Hematopoietic multipotent progenitor cell treated with erythropoietin and hydrocortisone succinate and interleukin-3 and kit ligand, for 4 days (in vitro differentiated cells): Measurements from ENCODE around the gene KLRC1.
"Not testable (repeated sequence)": the region's sequence is repeated elsewhere in the genome, so short reads cannot be mapped to it uniquely, and the experiment has no call there.

Source experiments
- DNase-seq: peaks from one replicate; pipeline ENCODE4 v3.0.0-alpha.2; 2015

Gene KLRC1

DNA sequence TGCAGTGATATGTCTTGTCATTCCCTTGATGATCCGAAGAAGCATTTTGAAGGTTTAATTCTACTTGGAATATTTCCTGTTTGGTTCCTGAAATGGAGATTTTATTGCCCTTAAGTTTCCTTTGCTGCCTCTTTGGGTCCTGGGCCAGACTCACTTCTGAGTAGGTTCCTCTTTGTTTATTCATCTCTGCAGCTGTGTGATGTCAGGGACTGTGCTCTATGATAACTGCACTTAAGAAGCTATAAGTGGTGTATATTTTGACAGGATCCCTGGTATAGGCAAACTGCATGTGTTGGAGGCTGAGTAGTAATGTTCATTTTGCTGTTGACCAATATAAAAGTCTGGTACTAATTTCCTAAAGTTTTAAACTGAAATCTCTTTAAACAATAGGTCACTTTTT is 43.8 kb downstream of the KLRC1 start, which contains the start of gene KLRC4:
TSS of gene KLRC4 (minus strand) at position 366 of the 400 bp plus-strand sequence. CDS start at position 184, 182 bp downstream.
- peak; percentile 69 for DNase-seq

DNA sequence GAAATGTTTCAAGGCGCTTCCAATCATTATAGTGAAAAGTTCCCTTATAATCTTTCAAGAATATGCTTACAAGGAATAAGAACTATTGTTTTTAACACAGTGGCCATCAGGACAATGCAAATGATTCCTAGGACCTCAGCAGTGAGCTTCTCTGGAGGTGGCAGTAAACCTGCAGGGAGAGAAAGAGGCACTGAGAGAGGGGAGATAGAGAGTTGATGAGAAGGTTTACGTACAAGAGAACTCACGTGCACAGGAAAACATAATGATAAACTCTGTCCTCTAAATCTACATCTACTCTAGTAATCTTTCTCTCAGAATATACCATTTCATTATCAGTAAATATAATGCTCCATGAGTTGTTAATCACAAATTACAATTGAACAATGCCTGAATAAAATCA is 44.3 kb downstream of the KLRC1 start:
- DNase-seq = no peak

DNA sequence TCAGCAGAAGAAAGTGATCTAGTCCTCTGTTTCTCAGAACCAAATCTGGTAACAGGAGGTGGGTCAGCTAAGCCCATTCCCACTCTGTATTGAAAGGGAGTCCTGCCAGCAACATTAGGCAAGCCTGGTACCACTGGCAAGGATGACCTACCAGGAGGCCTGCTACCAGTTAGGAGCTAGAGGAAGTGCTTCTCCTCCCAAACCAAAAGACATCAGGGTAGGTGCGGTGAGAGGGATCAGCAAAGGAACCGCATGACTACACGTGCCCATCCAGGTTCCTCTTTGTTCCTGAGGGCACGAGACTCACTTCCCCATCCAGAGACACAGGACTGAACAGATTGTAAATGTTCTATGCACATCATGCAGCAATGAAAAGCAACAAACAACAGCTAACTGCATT is 46.5 kb downstream of the KLRC1 start:
- peak; percentile 67 for DNase-seq

DNA sequence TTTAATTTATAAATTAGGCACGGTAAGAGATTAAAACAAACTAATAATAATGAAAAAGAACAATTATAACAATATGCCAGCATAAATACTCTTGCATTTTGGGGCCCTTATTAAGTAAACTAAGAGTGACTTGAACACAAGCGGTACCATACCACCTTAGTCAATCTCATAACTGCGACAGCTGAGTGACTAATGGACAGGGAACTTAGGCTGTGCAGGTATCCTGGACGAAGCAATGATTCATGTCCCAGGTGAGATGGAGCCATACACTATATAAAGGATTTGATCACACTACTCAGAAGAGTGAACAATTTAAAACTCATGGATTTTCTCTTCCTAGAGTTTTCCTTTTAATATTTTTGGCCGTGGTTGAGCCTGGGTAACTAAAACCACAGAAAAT is 47.9 kb downstream of the KLRC1 start:
- no peak for DNase-seq

DNA sequence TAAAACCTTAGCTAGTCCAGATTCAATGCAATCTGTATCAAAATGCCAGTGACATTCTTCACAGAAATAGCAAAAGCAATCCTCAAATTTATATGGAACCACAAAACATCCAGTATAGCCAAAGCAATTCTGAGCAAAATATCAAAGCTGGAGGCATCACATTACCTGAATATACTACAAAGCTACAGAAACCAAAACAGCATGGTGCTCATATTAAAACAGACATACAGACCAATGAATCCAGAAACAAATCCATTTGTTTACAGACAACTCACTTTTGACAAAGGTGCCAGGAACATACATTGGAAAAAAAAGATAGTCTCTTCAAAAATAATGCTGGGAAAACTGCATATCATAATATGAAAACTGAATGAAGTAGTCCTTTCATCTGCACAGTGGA is 48.4 kb downstream of the KLRC1 start:
- no peak for DNase-seq

DNA sequence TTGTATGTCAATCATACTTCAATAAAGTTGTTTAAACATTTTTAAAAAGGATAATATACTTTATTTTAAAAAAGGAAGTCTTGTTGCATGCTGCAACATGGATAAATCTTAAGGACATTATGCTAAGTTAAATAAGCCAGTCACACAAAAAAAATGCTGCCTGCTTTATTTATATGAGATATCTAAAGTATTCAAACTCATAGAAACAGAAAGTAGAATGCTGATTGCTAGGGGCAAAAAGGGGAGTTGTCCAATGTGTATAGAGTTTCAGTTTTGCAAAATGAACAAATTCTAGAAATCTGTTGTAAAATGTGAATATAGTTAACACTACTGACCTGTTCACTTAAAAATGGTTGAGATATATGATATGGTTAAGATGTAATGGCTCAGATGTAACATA is 52.3 kb downstream of the KLRC1 start:
- no peak for DNase-seq

DNA sequence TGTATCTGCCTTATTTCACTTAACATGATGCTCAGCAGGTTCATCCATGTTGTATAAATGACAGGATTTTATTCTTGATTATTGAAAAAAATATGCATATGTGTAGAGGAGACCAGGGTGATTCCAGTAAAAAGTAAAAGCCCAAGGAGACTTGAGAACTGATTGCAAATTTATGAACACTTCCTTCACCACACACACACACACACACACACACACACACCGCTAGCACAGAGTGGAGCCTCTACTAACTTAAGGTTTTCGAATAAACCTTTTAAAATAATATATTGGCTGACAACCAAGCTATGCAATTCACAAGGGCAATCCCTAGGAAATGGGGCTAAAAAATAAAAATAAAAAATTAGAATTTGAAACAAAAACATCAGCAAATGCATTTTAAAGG is 55.0 kb downstream of the KLRC1 start:
- DNase-seq = no peak

DNA sequence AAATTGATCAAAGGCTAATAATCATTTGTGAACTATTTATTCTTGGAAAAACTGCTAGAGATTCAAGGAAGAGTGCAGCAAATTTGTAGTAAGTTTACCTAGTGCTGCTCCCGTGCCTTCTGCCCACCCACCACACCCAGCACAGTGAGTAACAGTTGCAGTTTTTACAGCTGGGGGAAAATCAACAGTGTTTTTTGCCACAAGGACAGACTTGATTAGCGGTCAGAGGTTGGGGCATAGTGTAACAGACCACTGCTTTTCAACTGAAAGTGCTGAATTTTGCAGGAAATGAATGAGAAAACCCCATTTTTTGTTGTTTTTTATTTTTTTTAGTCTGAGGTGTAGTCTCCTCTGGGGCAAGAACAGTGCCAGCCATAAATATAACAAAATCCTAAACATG is 55.9 kb downstream of the KLRC1 start:
- DNase-seq = no peak

DNA sequence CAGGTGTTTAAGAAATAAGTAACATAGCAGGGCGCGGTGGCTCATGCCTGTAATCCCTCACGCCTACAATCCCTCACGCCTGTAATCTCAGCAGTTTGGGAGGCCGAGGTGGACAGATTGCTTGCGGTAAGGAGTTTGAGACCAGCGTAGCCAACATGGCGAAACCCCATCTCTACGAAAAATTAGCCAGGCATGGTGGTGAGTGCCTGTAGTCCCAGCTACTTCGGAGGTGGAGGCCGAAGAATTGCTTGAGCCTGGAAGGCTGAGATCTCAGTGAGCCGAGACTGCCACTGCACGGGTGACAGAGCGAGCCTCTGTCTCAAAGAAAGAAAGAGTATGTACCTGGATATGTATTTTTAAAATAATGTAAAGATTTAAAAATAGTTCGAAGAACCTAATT is 57.0 kb downstream of the KLRC1 start:
- DNase-seq = not testable (repeated sequence)
